H9 (cell line): Measurements from ENCODE around the gene PDE5A. TPM values are rescaled to one million over a fixed set of nuclear protein-coding genes. Genes with fewer than 3 reads are reported as not detected.

Experiments used
- DNase-seq: peaks from one replicate; pipeline ENCODE4 v3.0.0-alpha.2; 2017
- H2AFZ ChIP-seq: one replicate; pipeline ENCODE4 v1.6.1; 2013; ENCODE audit warnings: mild to moderate bottlenecking, low read length, control low read depth, moderate library complexity
- H2AK5ac ChIP-seq: 2 replicates; pipeline ENCODE4 v1.6.1; 2013; ENCODE audit warnings: low read length, control low read depth, mixed read lengths; ENCODE audit not compliant: insufficient read length
- H2BK120ac ChIP-seq: one replicate; pipeline ENCODE4 v1.6.1; 2013; ENCODE audit warnings: low read depth, mild to moderate bottlenecking, low read length, control low read depth, inconsistent platforms; ENCODE audit not compliant: poor library complexity, severe bottlenecking
- H2BK12ac ChIP-seq: 2 replicates; pipeline ENCODE4 v1.6.1; 2013; ENCODE audit warnings: low read length, control low read depth, mixed read lengths, low read depth; ENCODE audit not compliant: insufficient read length
- H2BK15ac ChIP-seq: 2 replicates; pipeline ENCODE4 v1.6.1; 2013; ENCODE audit warnings: low read depth, low read length, control low read depth
- H2BK20ac ChIP-seq: one replicate; pipeline ENCODE4 v1.6.1; 2013; ENCODE audit warnings: low read depth, mild to moderate bottlenecking, low read length, control low read depth, inconsistent platforms; ENCODE audit not compliant: poor library complexity, severe bottlenecking
- H2BK5ac ChIP-seq: 2 replicates; pipeline ENCODE4 v1.6.1; 2013; ENCODE audit warnings: low read length, control low read depth, mixed read lengths; ENCODE audit not compliant: insufficient read length
- H3K14ac ChIP-seq: 2 replicates; pipeline ENCODE4 v1.6.1; 2013; ENCODE audit warnings: low read length, control low read depth; ENCODE audit not compliant: insufficient read depth
- H3K18ac ChIP-seq: 2 replicates; pipeline ENCODE4 v1.6.1; 2013; ENCODE audit warnings: low read depth, mild to moderate bottlenecking, mixed read lengths, low read length, control low read depth; ENCODE audit not compliant: insufficient read length
- H3K23ac ChIP-seq: 2 replicates; pipeline ENCODE4 v1.6.1; 2013; ENCODE audit warnings: low read length, control low read depth, mixed read lengths, low read depth; ENCODE audit not compliant: insufficient read length
- H3K23me2 ChIP-seq: 2 replicates; pipeline ENCODE4 v1.6.1; 2013; ENCODE audit warnings: low read depth, mild to moderate bottlenecking, mixed read lengths, low read length, control low read depth; ENCODE audit not compliant: insufficient read length, poor library complexity, severe bottlenecking
- H3K27ac ChIP-seq: 2 replicates; pipeline ENCODE4 v1.5.1; 2013; ENCODE audit warnings: low read length, control low read depth, mixed read lengths, low read depth; ENCODE audit not compliant: insufficient read length
- H3K27me3 ChIP-seq: 2 replicates; pipeline ENCODE4 v1.6.1; 2013; ENCODE audit warnings: low read length, control low read depth, inconsistent platforms; ENCODE audit not compliant: insufficient read depth
- H3K4ac ChIP-seq: 2 replicates; pipeline ENCODE4 v1.6.1; 2013; ENCODE audit warnings: low read depth, mild to moderate bottlenecking, control low read depth, inconsistent platforms, low read length, moderate library complexity
- H3K4me1 ChIP-seq: 2 replicates; pipeline ENCODE4 v1.6.1; 2013; ENCODE audit warnings: low read length, control low read depth, inconsistent platforms; ENCODE audit not compliant: insufficient read depth
- H3K4me2 ChIP-seq: 2 replicates; pipeline ENCODE4 v1.6.1; 2013; ENCODE audit warnings: low read length, control low read depth, mixed read lengths; ENCODE audit not compliant: insufficient read length, insufficient read depth
- H3K56ac ChIP-seq: 2 replicates; pipeline ENCODE4 v1.6.1; 2013; ENCODE audit warnings: low read depth, mild to moderate bottlenecking, mixed read lengths, low read length, control low read depth; ENCODE audit not compliant: insufficient read length
- H3K79me1 ChIP-seq: 2 replicates; pipeline ENCODE4 v1.6.1; 2013; ENCODE audit warnings: low read depth, mild to moderate bottlenecking, moderate library complexity, low read length, control low read depth, inconsistent platforms; ENCODE audit not compliant: insufficient read depth, poor library complexity, severe bottlenecking
- H3K79me2 ChIP-seq: 2 replicates; pipeline ENCODE4 v1.6.1; 2013; ENCODE audit warnings: low read length, control low read depth, inconsistent platforms; ENCODE audit not compliant: insufficient read depth
- H3K9ac ChIP-seq: 2 replicates; pipeline ENCODE4 v1.6.1; 2013; ENCODE audit warnings: low read length, control low read depth, mixed read lengths; ENCODE audit not compliant: insufficient read length; ENCODE audit errors: extremely low read depth
- H3K9me3 ChIP-seq: one replicate; pipeline ENCODE4 v1.6.1; 2013; ENCODE audit warnings: low read depth, low read length, inconsistent platforms; ENCODE audit not compliant: control insufficient read depth
- H3T11ph ChIP-seq: one replicate; pipeline ENCODE4 v1.6.1; 2013; ENCODE audit warnings: mild to moderate bottlenecking, low read length, control low read depth, inconsistent platforms
- H4K20me1 ChIP-seq: one replicate; pipeline ENCODE4 v1.6.1; 2013; ENCODE audit not compliant: control insufficient read depth, insufficient read length, insufficient read depth
- H4K5ac ChIP-seq: 2 replicates; pipeline ENCODE4 v1.6.1; 2013; ENCODE audit warnings: low read depth, mild to moderate bottlenecking, mixed read lengths, low read length, control low read depth; ENCODE audit not compliant: insufficient read length
- H4K8ac ChIP-seq: replicated peaks from 2 replicates; pipeline ENCODE4 v1.6.1; 2013; ENCODE audit warnings: low read length, control low read depth, mixed read lengths, low read depth; ENCODE audit not compliant: insufficient read length
- H4K91ac ChIP-seq: 2 replicates; pipeline ENCODE4 v1.6.1; 2013; ENCODE audit warnings: low read depth, mild to moderate bottlenecking, moderate library complexity, mixed read lengths, low read length, control low read depth; ENCODE audit not compliant: insufficient read length
- H3K27ac Mint-ChIP-seq, 3 experiments: 2 replicates in 2 of 3; 3 replicates in 1 of 3; pipeline ENCODE4 v1.8.0; 2020 to 2021; ENCODE audit warnings: mixed read lengths in 3 of 3, mild to moderate bottlenecking in 1 of 3, moderate library complexity in 1 of 3
- H3K27me3 Mint-ChIP-seq: 2 replicates; pipeline ENCODE4 v1.8.0; 2021; ENCODE audit warnings: low read depth, mild to moderate bottlenecking, moderate library complexity, mixed read lengths
- H3K36me3 Mint-ChIP-seq, 3 experiments: 2 replicates in 2 of 3; 3 replicates in 1 of 3; pipeline ENCODE4 v1.8.0; 2020 to 2021; ENCODE audit warnings: low read depth in 3 of 3, mixed read lengths in 3 of 3; ENCODE audit not compliant: insufficient read depth in 1 of 3
- H3K4me1 Mint-ChIP-seq, 2 experiments: 2 replicates each; pipeline ENCODE4 v1.8.0; 2020; ENCODE audit warnings: mixed read lengths in 2 of 2
- H3K4me3 Mint-ChIP-seq, 2 experiments: 2 replicates in 1 of 2; 3 replicates in 1 of 2; pipeline ENCODE4 v1.8.0; 2020 to 2021; ENCODE audit warnings: mild to moderate bottlenecking in 2 of 2, mixed read lengths in 2 of 2, moderate library complexity in 1 of 2
- H3K9me3 Mint-ChIP-seq, 2 experiments: 2 replicates in 1 of 2; 3 replicates in 1 of 2; pipeline ENCODE4 v1.8.0; 2020; ENCODE audit warnings: mild to moderate bottlenecking in 2 of 2, mixed read lengths in 2 of 2, moderate library complexity in 1 of 2
- CTCF ChIP-seq: fragments of 200-600 bp; sonication (generic); conservative IDR thresholded peaks from 3 replicates; pipeline ENCODE4 v1.8.0; 2021; ENCODE audit warnings: antibody characterized with exemption, mild to moderate bottlenecking
- WGBS: extraction: QIAGEN DNeasy Blood & Tissue Kit; methylation state at CpG from one replicate; pipeline ENCODE4 v1.1.7; 2013; ENCODE audit warnings: missing lambda C conversion rate, low lambda C conversion rate, mixed read lengths; ENCODE audit not compliant: insufficient read length; ENCODE audit errors: extremely low coverage; 5-methylcytosine and 5-hydroxymethylcytosine counted together
- total RNA-seq: library from RNA; stranded (reverse); gene quantifications from 2 replicates; pipeline ENCODE4 v1.2.1, GENCODE V29; 2021

Gene PDE5A
- total RNA-seq, 1 experiment from 2014 or later: 15.7 TPM

- no peak overlapping the region for H4K91ac ChIP-seq
- Mint-ChIP-seq H3K27ac (no peak overlapping the region), H3K36me3 (no peaks in the 10 kb centered on the region), H3K4me1 (no peaks in the 10 kb centered on the region), H3K27me3 (no peaks in the 10 kb centered on the region; the same call in 1 of the 2 replicates), H3K9me3 (no peaks in the 10 kb centered on the region), H3K4me3 (no peak overlapping the region)
- no peak overlapping the region for H4K5ac ChIP-seq
- DNase-seq: no peak
- no peak overlapping the region for H3K27ac ChIP-seq
- H3K79me2 ChIP-seq: no peaks in the 10 kb centered on the region
- H2BK15ac ChIP-seq: no peak overlapping the region
- WGBS: no CpG with 5 or more reads among the region's 2 CpGs
- no peak overlapping the region for H3T11ph ChIP-seq
- no peak overlapping the region for H2BK5ac ChIP-seq
- H3K23me2 ChIP-seq: no peaks in the 10 kb centered on the region
- H4K8ac ChIP-seq: no peak overlapping the region
- no peak overlapping the region for H2AFZ ChIP-seq
- no peak overlapping the region for H2BK12ac ChIP-seq
- no peak overlapping the region for H3K23ac ChIP-seq
- no peak overlapping the region for H2BK120ac ChIP-seq
- no peak overlapping the region for H3K56ac ChIP-seq
- H4K20me1 ChIP-seq: no peaks in the 10 kb centered on the region
- no peaks in the 10 kb centered on the region for H3K9me3 ChIP-seq
- no peak overlapping the region for H3K14ac ChIP-seq
- no peak overlapping the region for H2AK5ac ChIP-seq
- H2BK20ac ChIP-seq: no peak overlapping the region
- H3K4ac ChIP-seq: no peak overlapping the region
- no peaks in the 10 kb centered on the region for H3K79me1 ChIP-seq
- H3K27me3 ChIP-seq: no peaks in the 10 kb centered on the region
- TF ChIP-seq CTCF: no peak
- H3K4me2 ChIP-seq: no peak overlapping the region
- H3K4me1 ChIP-seq: no peaks in the 10 kb centered on the region
- no peak overlapping the region for H3K9ac ChIP-seq
- no peak overlapping the region for H3K18ac ChIP-seq
Observed at GRCh38 chr4:119648398-119648797, 19.8 kb upstream of the PDE5A start.
